NK-92 treated with Interleukin-12 subunit alpha and Interleukin-12 subunit beta, amount 100 ng/mL, for 24 hours (cell line): ENCODE measurements around the gene BCAN.
"Not testable (repeated sequence)": the region's sequence is repeated elsewhere in the genome, so short reads cannot be mapped to it uniquely, and the experiment has no call there.

Experiments
- DNase-seq: peaks from one replicate; lab custom pipeline; 2025; lab: John Stamatoyannopoulos, UW

The BCAN gene

GRCh38 chr1:156616463-156616862 is 25.5 kb upstream of the BCAN start:
- DNase-seq, result no peak

- DNase-seq, result no peak
Observed at GRCh38 chr1:156618853-156619581, 22.9 kb upstream of the BCAN start, which contains the start of gene HAPLN2. Gene HAPLN2 (plus strand): TSS chr1:156619415. CDS start chr1:156623491, 4,076 bp downstream.

GRCh38 chr1:156619582-156619955 is 22.3 kb upstream of the BCAN start:
- no peak for DNase-seq

GRCh38 chr1:156622581-156623297 is 19.2 kb upstream of the BCAN start:
- DNase-seq, result no peak

GRCh38 chr1:156623946-156624813 is 17.7 kb upstream of the BCAN start:
- DNase-seq, result no peak

- DNase-seq, result no peak
Observed at GRCh38 chr1:156624814-156625435, 17.0 kb upstream of the BCAN start.

GRCh38 chr1:156625436-156626078 is 16.4 kb upstream of the BCAN start:
- DNase-seq, result no peak

- DNase-seq, result no peak
Observed at GRCh38 chr1:156626079-156626438, 15.9 kb upstream of the BCAN start.

GRCh38 chr1:156627313-156627880 is 14.5 kb upstream of the BCAN start:
- DNase-seq, result no peak

GRCh38 chr1:156629823-156630449 is 12.0 kb upstream of the BCAN start:
- no peak for DNase-seq

GRCh38 chr1:156631152-156631551 is 10.8 kb upstream of the BCAN start:
- not testable (repeated sequence) for DNase-seq

GRCh38 chr1:156632355-156632754 is 9.6 kb upstream of the BCAN start:
- DNase-seq, result no peak

GRCh38 chr1:156638189-156638985 is 3.5 kb upstream of the BCAN start:
- DNase-seq, result no peak

GRCh38 chr1:156639601-156640101 is 2.3 kb upstream of the BCAN start:
- no peak for DNase-seq

- DNase-seq, result no peak
Observed at GRCh38 chr1:156640842-156641706, 843 bp upstream of the BCAN start.

- no peak for DNase-seq
Observed at GRCh38 chr1:156642265-156643048, 540 bp downstream of the BCAN start.

- no peak for DNase-seq
Observed at GRCh38 chr1:156643049-156643777, 1.3 kb downstream of the BCAN start.
